ENCODE results near the gene HIRA. TPM values are rescaled to one million over a fixed set of nuclear protein-coding genes. Genes with fewer than 3 reads are reported as not detected.

Gene HIRA
- total RNA-seq, 1 donor, result 17.7 TPM

GRCh38 chr22:19290400-19291217, 140.9 kb downstream of the HIRA start:
- TF ChIP-seq, protein P1, sequence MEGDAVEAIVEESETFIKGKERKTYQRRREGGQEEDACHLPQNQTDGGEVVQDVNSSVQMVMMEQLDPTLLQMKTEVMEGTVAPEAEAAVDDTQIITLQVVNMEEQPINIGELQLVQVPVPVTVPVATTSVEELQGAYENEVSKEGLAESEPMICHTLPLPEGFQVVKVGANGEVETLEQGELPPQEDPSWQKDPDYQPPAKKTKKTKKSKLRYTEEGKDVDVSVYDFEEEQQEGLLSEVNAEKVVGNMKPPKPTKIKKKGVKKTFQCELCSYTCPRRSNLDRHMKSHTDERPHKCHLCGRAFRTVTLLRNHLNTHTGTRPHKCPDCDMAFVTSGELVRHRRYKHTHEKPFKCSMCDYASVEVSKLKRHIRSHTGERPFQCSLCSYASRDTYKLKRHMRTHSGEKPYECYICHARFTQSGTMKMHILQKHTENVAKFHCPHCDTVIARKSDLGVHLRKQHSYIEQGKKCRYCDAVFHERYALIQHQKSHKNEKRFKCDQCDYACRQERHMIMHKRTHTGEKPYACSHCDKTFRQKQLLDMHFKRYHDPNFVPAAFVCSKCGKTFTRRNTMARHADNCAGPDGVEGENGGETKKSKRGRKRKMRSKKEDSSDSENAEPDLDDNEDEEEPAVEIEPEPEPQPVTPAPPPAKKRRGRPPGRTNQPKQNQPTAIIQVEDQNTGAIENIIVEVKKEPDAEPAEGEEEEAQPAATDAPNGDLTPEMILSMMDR (IDR thresholded peaks at IDR 0.05; ENCODE audit: insufficient read depth, low read length), result no peak
- DNase-seq (ENCODE audit: low read depth), result peak; percentile 17

GRCh38 chr22:19289475-19290161, 141.9 kb downstream of the HIRA start:
- H3K4me3 ChIP-seq (ENCODE audit: low read depth, low read length), result no peak overlapping the region
- DNase-seq (ENCODE audit: low read depth), result peak; percentile 56
- TF ChIP-seq, protein P1 (IDR thresholded peaks at IDR 0.05; ENCODE audit: insufficient read depth, low read length), result no peak

More at GRCh38 chr22:19290400-19291217, 140.9 kb downstream of the HIRA start:
- peak overlapping the region; percentile 79 for H3K4me3 ChIP-seq (ENCODE audit: low read depth, low read length)

DNA sequence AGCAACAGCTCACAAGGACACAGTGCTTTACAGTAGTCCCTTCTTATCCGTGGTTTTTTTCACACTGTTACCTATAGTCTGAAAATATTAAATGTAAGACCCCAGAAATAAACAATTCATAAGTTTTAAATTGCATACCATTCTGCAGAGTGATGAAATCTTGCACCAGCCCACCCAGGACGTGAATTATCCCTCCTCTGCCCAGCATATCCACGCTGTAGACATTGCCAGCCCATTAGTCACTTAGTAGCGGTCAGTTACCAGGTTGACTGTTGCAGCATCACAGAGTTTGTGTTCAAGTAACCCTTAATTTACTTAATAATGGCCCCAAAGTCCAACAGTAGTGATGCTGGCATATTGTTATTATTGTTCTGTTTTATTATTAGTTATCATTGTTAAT, 143.6 kb downstream of the HIRA start:
- H3K4me3 ChIP-seq (ENCODE audit: low read depth, low read length), result no peak overlapping the region
- DNase-seq (ENCODE audit: low read depth), result peak; percentile 88
- TF ChIP-seq, protein P1 (IDR thresholded peaks at IDR 0.05; ENCODE audit: insufficient read depth, low read length), result no peak

DNA sequence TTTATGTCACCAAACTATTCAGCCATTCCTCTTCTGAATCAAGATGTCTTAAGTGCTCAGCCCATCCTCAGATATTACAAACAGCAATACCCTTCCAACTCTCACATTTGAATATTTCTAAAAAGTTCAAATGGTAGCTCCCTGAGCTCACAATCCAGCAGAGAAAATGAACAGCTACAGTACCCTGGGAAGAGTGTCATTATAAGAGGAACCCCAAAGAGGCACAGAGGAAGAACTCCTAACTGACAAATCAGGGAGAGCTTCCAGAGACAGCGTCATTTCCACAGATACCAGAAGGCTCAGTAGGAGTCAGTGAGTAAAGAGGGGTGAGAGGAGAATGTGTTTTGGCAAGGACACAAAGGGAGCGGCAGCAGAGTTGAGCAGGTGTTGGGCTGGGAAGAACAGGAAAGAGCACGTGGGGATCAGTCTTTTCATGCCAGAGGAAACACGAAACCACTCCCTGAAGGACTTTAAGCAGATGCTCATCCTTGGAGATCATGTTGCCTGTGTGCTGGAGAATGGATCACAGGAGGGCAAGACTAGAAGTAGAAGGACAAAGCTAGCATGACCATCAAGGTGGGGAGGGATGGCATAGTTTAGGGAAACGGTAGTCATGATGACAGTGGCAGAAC, 144.3 kb downstream of the HIRA start:
- DNase-seq (ENCODE audit: low read depth), result peak; percentile 16
- TF ChIP-seq, protein P1 (IDR thresholded peaks at IDR 0.05; ENCODE audit: insufficient read depth, low read length), result no peak
- no peak overlapping the region for H3K4me3 ChIP-seq (ENCODE audit: low read depth, low read length)

DNA sequence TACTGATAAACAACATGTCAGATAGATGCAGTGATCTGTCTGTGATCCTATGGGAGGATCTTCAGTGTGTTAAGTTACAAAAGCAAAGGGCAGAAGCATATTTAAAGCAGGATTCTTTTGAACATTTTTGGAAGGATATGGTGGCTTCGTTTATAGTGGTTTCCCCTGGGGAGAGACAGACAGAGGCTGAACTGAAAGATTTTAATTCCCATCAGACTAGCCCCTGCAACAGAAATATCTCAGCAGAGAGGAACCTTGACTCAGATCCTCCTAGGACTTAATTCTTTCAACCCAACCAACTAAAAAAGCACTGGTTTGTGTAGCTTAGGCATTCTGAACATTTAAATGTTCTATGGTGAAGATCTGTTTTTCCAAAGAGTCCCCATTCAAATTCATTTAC, 145.7 kb downstream of the HIRA start:
- peak; percentile 11 for DNase-seq (ENCODE audit: low read depth)
- TF ChIP-seq, protein P1 (IDR thresholded peaks at IDR 0.05; ENCODE audit: insufficient read depth, low read length), result no peak
- H3K4me3 ChIP-seq (ENCODE audit: low read depth, low read length), result no peak overlapping the region

Small RNAs within 50 kb of the gene (small RNA-seq; reads per million reads assigned to genes)
- not detected for gene RN7SL168P

Other genes with a start within 250 kb of the HIRA start
- gene CLTCL1, start 140.0 kb downstream of the HIRA start, total RNA-seq (ENCODE audit: low replicate concordance), result 4.6 and 7.1 TPM in 2 replicates
- gene MRPL40, start 812 bp upstream of the HIRA start, total RNA-seq (ENCODE audit: low replicate concordance), result 22.6 and 41.8 TPM in 2 replicates
- gene C22orf39, start 16.0 kb upstream of the HIRA start, total RNA-seq (ENCODE audit: low replicate concordance), result 9.6 and 10.5 TPM in 2 replicates
- 16.3 and 70.8 TPM in 2 replicates for gene UFD1, start 47.5 kb upstream of the HIRA start, total RNA-seq (ENCODE audit: low replicate concordance)
- 2.3 and 22.9 TPM in 2 replicates for gene CDC45, start 48.2 kb upstream of the HIRA start, total RNA-seq (ENCODE audit: low replicate concordance)
- gene CLDN5, start 92.7 kb upstream of the HIRA start, total RNA-seq (ENCODE audit: low replicate concordance), result 0.27 and 1.6 TPM in 2 replicates

Measured in fibroblast of the aortic adventitia (primary cell).